DOHH2 (cell line): ENCODE measurements around the gene TIPARP.
A peak's percentile ranks its signal among the peaks of the same experiment; 100 is the strongest.

Experiments used
- H3F3A ChIP-seq: fragments of 200-600 bp; sonication (generic), shearing (Covaris generic); 2 replicates; pipeline ENCODE4 v1.6.0; 2016; ENCODE audit warnings: antibody characterized with exemption, mild to moderate bottlenecking; ENCODE audit not compliant: control insufficient read depth, insufficient read depth
- H3K27ac ChIP-seq: fragments of 200-600 bp; sonication (generic); 2 replicates; pipeline ENCODE4 v1.5.1; 2014; ENCODE audit warnings: low read depth, mild to moderate bottlenecking, low read length, moderate library complexity
- H3K27me3 ChIP-seq: fragments of 200-600 bp; sonication (generic); 2 replicates; pipeline ENCODE4 v1.6.1; 2014; ENCODE audit warnings: mild to moderate bottlenecking, low read length, mixed read lengths; ENCODE audit not compliant: control insufficient read depth
- H3K36me3 ChIP-seq: fragments of 200-600 bp; sonication (generic); 2 replicates; pipeline ENCODE4 v1.6.1; 2014; ENCODE audit warnings: mild to moderate bottlenecking, low read length, moderate library complexity, mixed read lengths; ENCODE audit not compliant: control insufficient read depth
- H3K4me1 ChIP-seq: fragments of 200-600 bp; sonication (generic); 2 replicates; pipeline ENCODE4 v1.6.1; 2014; ENCODE audit warnings: mild to moderate bottlenecking, low read length, mixed read lengths; ENCODE audit not compliant: control insufficient read depth
- H3K4me2 ChIP-seq: fragments of 200-600 bp; sonication (generic); 2 replicates; pipeline ENCODE4 v1.6.0; 2014; ENCODE audit warnings: mild to moderate bottlenecking, low read length, moderate library complexity
- H3K4me3 ChIP-seq: fragments of 200-600 bp; sonication (generic); 2 replicates; pipeline ENCODE4 v1.5.1; 2014; ENCODE audit warnings: mild to moderate bottlenecking, low read length, mixed read lengths
- H3K79me2 ChIP-seq: fragments of 200-600 bp; sonication (generic); 2 replicates; pipeline ENCODE4 v1.6.1; 2014; ENCODE audit warnings: mild to moderate bottlenecking, low read length, mixed read lengths; ENCODE audit not compliant: control insufficient read depth
- H3K9me2 ChIP-seq: fragments of 200-600 bp; sonication (generic); replicated peaks from 2 replicates; pipeline ENCODE4 v1.6.1; 2014; ENCODE audit warnings: mild to moderate bottlenecking, low read length, mixed read lengths; ENCODE audit not compliant: control insufficient read depth
- H3K9me3 ChIP-seq: fragments of 200-600 bp; sonication (generic); 2 replicates; pipeline ENCODE4 v1.6.1; 2014; ENCODE audit warnings: antibody characterized with exemption, low read length, mixed read lengths; ENCODE audit not compliant: control insufficient read depth, insufficient read depth
- H4K20me1 ChIP-seq: fragments of 200-600 bp; sonication (generic); 2 replicates; pipeline ENCODE4 v1.6.0; 2014; ENCODE audit warnings: low read depth, mild to moderate bottlenecking, antibody characterized with exemption, low read length, moderate library complexity; ENCODE audit not compliant: control insufficient read depth, insufficient read depth
- EZH2phosphoT487 ChIP-seq: fragments of 200-600 bp; sonication (generic); IDR thresholded peaks from 2 replicates; pipeline ENCODE4 v1.6.1; 2017; ENCODE audit warnings: borderline replicate concordance, mild to moderate bottlenecking, antibody characterized with exemption, low read length, moderate library complexity, mixed read lengths
- TF ChIP-seq, protein P1 (sequence below): fragments of 200-600 bp; sonication (generic); IDR thresholded peaks from one replicate; pipeline ENCODE4 v1.5.1; 2014; ENCODE audit warnings: antibody characterized with exemption, mild to moderate bottlenecking, low read depth, low read length; ENCODE audit not compliant: poor library complexity, severe bottlenecking

Gene TIPARP

DNA sequence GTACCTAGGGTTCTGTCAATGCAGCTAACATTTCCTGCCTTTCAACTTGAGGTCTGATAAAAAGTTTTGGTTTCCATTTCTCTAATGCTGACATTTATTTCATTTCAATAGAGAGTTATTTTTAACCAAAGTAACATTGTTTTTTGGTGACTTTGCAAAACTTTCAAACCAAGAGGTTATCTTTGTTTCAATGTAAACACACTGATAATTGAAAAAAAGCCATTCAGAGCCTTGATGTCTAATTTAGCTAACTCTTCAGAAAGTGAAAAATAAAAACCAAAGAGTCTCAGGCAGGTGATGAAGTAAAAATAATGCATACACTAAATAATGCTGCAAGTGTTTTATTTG, 9.6 kb upstream of the TIPARP start:
- Histone ChIP-seq H3K4me1 (peaks cover 33% of the 10 kb centered on the region), H4K20me1 (no peaks in the 10 kb centered on the region), H3K9me2 (no peaks in the 10 kb centered on the region), H3K27ac (no peak overlapping the region), H3K4me2 (peak overlapping the region; percentile 30), H3K4me3 (0 out of 2 replicates have a peak overlapping the region, but pooled peaks have one; percentile 0), H3K36me3 (no peaks in the 10 kb centered on the region), H3K9me3 (no peaks in the 10 kb centered on the region), H3K27me3 (no peaks in the 10 kb centered on the region), H3K79me2 (no peaks in the 10 kb centered on the region), H3F3A (no peaks in the 10 kb centered on the region; the same call in 1 of the 2 replicates)
- TF ChIP-seq, protein P1, sequence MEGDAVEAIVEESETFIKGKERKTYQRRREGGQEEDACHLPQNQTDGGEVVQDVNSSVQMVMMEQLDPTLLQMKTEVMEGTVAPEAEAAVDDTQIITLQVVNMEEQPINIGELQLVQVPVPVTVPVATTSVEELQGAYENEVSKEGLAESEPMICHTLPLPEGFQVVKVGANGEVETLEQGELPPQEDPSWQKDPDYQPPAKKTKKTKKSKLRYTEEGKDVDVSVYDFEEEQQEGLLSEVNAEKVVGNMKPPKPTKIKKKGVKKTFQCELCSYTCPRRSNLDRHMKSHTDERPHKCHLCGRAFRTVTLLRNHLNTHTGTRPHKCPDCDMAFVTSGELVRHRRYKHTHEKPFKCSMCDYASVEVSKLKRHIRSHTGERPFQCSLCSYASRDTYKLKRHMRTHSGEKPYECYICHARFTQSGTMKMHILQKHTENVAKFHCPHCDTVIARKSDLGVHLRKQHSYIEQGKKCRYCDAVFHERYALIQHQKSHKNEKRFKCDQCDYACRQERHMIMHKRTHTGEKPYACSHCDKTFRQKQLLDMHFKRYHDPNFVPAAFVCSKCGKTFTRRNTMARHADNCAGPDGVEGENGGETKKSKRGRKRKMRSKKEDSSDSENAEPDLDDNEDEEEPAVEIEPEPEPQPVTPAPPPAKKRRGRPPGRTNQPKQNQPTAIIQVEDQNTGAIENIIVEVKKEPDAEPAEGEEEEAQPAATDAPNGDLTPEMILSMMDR = no peak
- no peak for TF ChIP-seq EZH2phosphoT487

DNA sequence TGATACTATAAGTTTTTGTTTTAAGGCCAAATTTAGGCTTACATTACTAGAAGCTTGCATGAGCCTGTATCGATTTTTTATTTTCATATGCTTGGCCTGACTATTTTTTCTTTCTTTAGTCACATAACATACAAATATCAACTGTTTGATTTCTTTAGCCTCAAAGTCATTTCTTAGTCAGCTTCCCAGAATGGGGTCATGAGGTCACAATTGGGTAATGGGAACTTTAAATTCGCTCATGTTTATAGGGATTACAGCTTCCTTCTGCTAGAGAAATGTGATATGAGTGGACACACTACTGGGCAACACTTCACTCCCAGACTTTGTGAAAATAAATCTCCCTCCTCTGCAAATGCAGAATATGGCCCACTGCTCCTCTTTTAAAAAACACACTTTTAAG, 9.1 kb upstream of the TIPARP start:
- Histone ChIP-seq H3K79me2 (no peaks in the 10 kb centered on the region), H3K27me3 (no peaks in the 10 kb centered on the region), H3K4me2 (peak overlapping the region; percentile 30; the same call in 1 of the 2 replicates), H4K20me1 (no peaks in the 10 kb centered on the region), H3K36me3 (no peaks in the 10 kb centered on the region), H3K27ac (no peak overlapping the region), H3F3A (no peaks in the 10 kb centered on the region; the same call in 1 of the 2 replicates), H3K4me3 (no peak overlapping the region), H3K9me2 (no peaks in the 10 kb centered on the region), H3K9me3 (no peaks in the 10 kb centered on the region), H3K4me1 (peaks cover 33% of the 10 kb centered on the region)
- TF ChIP-seq EZH2phosphoT487 = no peak
- TF ChIP-seq, protein P1 = no peak

DNA sequence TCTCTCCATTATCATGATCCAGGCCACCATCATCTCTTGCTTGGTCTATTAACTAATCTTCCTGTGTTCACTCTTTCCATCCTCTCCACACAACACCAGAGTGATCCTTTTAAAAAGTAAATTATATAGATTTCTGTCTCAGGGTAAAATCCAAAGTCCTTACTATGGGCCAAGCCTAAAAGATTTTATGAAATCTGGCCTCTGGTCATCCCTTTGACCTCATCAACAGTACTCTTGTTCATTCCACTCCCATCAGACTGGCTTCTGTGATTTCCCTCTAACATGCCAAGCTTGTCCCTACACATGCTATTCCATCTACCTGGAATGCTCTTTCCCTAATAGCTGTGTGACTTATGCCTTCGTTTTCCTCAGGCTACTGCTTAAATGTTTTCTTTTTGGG, 8.3 kb upstream of the TIPARP start:
- Histone ChIP-seq H3K4me2 (no peak overlapping the region), H3K36me3 (no peaks in the 10 kb centered on the region)

More for the DNA sequence above, 8.3 kb upstream of the TIPARP start:
- H3K4me3 ChIP-seq = no peak overlapping the region
- no peaks in the 10 kb centered on the region for H3K9me2 ChIP-seq
- peaks cover 29% of the 10 kb centered on the region for H3K4me1 ChIP-seq
- no peaks in the 10 kb centered on the region for H4K20me1 ChIP-seq
- no peaks in the 10 kb centered on the region for H3K27me3 ChIP-seq
- no peaks in the 10 kb centered on the region for H3K79me2 ChIP-seq
- TF ChIP-seq, protein P1 = no peak
- H3K9me3 ChIP-seq = no peaks in the 10 kb centered on the region
- H3K27ac ChIP-seq = no peak overlapping the region
- H3F3A ChIP-seq = no peaks in the 10 kb centered on the region; the same call in 1 of the 2 replicates
